Stimulated activated naive CD8-positive, alpha-beta T cell treated with anti-CD3 and anti-CD28 coated beads, Interleukin-15, Interleukin-2, amounts not matched to agents 100 U/mL and 50 U/mL, for 24 hours (primary cell): ENCODE measurements around the gene HAPLN1.

Source experiments
- ATAC-seq: fragments of 150-1000 bp; cut with Tn5 transposase; one replicate; pipeline ENCODE4 v1.10.0; 2021
- DNase-seq: peaks from one replicate; pipeline ENCODE4 v3.0.0; 2021

Gene HAPLN1

DNA sequence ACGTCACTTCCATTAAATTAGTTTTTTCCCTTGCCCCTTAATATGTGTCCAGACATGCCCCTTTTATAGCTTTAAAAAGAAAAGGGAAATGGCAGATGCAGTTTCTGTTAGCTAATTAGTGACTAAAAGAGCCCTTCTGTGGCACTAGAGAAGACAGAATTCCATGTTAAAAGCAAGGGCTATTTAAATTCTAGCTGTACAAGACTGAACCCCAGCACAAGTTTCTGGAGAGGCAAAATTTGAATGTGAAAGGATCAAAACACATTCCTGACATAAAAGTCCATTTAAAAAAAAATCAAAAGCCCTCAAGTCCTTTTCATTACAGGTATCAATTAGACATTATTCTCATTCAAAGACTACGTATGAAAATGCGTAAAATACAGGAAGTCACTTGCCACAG lies 78.7 kb downstream of the HAPLN1 start:
- ATAC-seq (no peak), DNase-seq (no peak)

DNA sequence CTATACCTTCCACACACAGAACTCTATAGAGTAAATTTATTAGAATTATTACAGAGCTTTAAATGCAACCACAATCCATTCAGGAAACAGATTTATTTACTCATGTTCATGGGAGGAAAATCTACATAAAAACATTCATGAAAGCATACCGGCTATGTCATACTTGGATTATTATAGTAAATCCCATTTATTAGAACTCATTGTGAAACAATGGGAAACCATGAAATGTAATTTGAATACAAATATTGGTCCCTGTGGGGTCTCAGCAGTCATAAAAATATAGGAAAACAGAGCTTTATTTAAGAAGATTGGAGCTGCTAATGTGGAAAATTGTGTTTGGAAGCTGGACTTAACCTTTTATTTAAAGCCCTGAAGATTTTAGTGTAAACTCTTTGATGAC lies 80.7 kb downstream of the HAPLN1 start:
- ATAC-seq: no peak
- DNase-seq: no peak

DNA sequence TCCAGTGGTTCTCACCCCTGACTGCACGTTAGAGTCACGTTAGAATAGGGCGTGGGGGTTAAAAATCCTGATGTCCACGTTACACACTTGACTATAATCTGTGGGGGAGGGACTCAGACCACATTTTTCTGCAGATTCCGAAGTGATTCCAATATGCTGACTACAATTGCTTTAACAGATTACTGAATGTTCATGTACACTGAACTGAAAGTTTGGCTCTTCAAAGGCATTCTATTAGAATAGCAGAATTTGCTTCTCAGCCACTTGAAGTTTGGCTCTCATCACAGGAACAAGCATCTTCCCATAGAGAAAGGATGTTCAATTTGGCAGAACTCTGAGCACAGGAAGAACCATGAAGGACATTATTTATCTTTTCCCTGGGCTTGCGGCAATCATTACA lies 84.5 kb downstream of the HAPLN1 start:
- DNase-seq: no peak
- no peak for ATAC-seq

DNA sequence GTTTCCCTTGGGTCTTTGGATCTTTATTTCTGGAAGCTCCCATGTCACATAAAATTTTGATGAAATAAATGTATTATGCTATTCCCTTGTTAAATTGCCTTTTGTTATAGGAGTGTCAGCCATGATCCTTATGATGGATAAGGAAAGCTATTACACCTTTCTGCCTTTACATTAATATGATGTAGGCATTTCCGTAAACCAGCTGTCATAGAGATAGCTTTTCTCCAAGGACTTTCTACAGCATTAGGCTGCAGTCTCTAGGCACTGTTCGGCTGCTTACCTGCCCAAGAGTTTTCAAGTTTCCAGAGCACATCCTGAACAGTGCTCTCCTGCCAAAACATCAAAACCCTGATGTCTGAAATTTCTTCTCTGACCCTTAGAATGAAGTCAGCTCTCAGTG lies 87.4 kb downstream of the HAPLN1 start:
- DNase-seq: no peak
- no peak for ATAC-seq

DNA sequence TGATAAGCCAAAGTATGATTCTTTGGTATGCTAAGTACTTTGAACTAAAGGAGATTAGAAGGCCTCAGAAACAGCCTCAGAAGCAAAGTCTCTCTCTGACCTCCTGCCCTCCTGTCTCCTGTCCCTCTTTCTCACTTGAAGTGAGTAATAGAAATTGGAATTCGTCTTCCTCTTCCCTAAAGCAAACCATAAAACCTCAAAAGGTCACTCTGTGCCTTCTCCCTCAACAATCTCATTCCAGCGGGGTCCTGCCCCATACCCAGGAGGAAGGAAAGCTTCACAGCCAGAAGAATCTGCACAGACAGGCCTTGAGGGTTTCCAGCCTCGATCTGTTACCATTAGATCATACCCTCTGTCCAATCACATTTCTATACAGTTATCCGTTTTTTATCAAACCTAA lies 87.8 kb downstream of the HAPLN1 start:
- ATAC-seq: no peak
- no peak for DNase-seq

DNA sequence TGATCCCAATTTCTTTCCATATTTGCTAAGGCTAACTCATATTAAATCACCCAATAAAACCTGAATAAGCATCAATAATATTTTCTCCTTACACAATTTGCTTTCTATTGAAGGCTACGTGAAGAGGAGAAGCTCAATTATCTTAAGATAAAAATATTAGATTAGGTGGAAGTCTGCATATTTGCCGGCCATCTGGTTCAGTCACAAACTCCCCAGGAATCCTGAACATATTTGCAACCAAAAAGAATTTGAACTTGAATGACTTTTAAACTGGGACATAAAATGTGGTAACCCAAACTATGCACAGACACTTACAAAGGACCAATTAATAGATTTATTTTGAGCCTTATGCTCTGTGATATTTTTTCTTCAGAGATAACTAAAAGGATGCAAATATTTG lies 92.3 kb downstream of the HAPLN1 start:
- DNase-seq (no peak), ATAC-seq (no peak)

DNA sequence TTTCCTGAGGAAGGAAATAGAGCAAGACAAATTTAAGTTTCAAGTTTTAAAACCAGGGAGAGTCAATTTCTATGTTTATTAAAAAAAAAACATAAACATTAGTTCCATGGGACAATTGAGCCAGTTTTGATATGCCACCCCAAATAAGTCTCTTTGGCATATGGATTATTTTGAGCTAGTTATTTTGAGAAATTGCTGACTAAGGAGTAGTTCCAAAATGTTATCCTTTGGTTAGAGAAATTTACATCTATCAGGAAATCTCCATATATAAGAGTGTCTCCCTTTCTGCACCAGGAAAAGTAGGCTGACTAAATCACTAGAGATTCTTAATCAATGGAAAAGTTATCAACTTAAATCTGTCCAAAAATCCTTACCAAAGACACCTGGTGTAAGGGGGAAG lies 105.8 kb downstream of the HAPLN1 start:
- DNase-seq: no peak
- no peak for ATAC-seq

DNA sequence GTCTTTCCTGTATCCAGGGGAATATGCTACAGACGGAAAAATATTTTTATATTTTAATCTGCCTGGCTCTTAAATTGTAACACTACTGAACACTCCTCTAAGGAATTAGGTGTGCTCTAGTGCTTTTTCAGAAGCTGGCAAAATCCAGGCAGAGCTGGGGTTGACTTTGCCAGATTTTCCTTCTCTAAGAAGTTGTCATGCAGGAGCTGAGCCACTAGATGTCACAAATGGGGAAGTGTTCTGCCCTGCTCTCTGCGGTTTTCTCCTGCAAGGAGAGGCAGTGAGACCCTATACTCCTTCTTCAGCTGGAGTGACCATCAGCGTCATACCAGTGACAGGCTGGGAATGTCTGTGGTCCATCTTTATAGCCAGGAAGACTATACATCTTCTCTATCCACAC lies 112.5 kb downstream of the HAPLN1 start:
- no peak for DNase-seq
- ATAC-seq: no peak

DNA sequence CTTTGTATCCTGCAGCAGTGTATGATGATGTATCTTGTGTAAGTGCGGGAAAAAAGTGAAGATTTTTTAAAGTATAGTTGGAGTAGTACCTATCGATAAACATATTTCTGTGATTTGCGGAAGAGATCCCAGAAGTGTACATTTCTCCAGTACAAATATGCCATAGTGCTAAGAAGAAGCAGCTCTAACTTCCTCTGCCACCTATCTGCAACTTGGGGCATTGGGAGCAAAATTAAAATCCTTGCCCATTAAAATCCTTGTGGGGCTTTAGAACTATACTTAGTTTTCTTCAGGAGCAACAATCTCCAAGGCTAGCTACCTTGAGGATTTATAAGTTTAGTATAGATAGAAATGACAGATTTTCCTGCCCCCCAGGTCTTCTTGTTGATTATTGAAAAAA lies 125.4 kb downstream of the HAPLN1 start:
- ATAC-seq (no peak), DNase-seq (no peak)

DNA sequence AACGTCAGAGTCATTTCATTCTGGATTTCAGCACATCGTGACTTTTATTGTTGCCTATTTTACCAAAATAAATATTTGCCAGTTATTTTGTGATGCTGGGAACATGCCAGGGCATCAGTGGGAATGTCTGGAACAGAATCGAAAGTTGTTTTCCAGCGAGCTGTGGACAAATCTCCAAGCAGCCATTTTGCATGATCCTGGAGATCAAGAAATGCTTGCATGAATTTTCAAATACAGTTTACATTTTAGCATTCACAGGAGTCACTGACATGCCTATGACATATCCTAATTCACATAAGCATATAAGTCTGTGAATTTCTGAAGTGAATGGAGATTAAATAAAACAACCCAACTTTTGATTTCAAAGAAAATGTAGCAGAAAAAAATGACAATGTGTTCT lies 129.7 kb downstream of the HAPLN1 start:
- no peak for DNase-seq
- no peak for ATAC-seq

DNA sequence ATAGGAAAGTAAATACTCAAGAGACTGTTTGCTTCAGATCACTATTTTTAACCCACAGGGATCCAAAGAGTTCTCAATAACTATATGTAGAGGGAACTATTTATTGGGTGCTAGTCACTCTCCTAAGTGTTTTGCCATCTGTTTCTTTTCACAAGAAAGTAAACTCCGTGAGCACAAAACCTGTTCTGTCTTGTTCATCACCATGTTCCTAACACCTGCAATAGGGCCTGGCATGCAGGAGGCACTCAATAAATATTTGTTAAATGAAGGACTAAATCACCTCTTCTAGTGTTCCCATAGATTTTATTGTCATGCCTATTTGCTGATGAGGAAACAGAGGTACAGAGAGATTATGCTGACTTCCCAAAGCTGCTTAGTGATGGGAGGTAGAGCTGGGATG lies 130.9 kb downstream of the HAPLN1 start:
- DNase-seq (no peak), ATAC-seq (no peak)
